ENCODE data around the gene ENTR1. TPM values are rescaled to one million over a fixed set of nuclear protein-coding genes. Genes with fewer than 3 reads are reported as not detected.

Gene ENTR1
- total and polyA plus RNA-seq, 2 of the 4 experiments (the other 2 are of a cell fraction): 14.5 to 37.3 TPM

- peak overlapping the region; percentile 92 for H3K23ac ChIP-seq (ENCODE audit: low read depth, low read length)
- in situ Hi-C loops (cut with MboI; ENCODE audit: low sequenced_read_pairs): no loop called here
- peak overlapping the region; percentile 85 for H3K14ac ChIP-seq (replicated peaks; ENCODE audit: low read depth, low read length)
- H2AK5ac ChIP-seq (ENCODE audit: low read depth, low read length): peak overlapping the region; percentile 66
- no peaks in the 10 kb centered on the region for H3K9me3 ChIP-seq (ENCODE audit: control insufficient read depth, insufficient read depth, low read length)
- no peaks in the 10 kb centered on the region for H3K27me3 ChIP-seq (ENCODE audit: control insufficient read depth, insufficient read depth, low read length)
- peak overlapping the region; percentile 61; the same call in 1 of the 2 replicates for H3K4ac ChIP-seq (ENCODE audit: low read depth, low read length)
- H2BK120ac ChIP-seq (ENCODE audit: low read depth, low read length): no peak overlapping the region
- peaks cover 8% of the 10 kb centered on the region; the same call in 1 of the 2 replicates for H3K9me1 ChIP-seq (ENCODE audit: insufficient read depth, low read length)
- no peak overlapping the region for H3K18ac ChIP-seq (ENCODE audit: low read depth, low read length)
- peak overlapping the region; percentile 73 for H3K27ac ChIP-seq (ENCODE audit: insufficient read depth, low read length)
- dilution Hi-C loops (cut with HindIII; ENCODE audit: low sequenced_read_pairs, unreplicated experiment): no loop called here
- H2AFZ ChIP-seq (replicated peaks; ENCODE audit: low read length, poor library complexity): peak overlapping the region; percentile 93
- peak overlapping the region in 1 of 2 experiments; percentile 11; a peak in 2 of 4 replicates for H4K8ac ChIP-seq (ENCODE audit: low read depth in 2 of 2, low read length in 2 of 2)
- DNase-seq (peak; percentile 36), ATAC-seq (ENCODE audit: low read depth) (no peak)
- peaks cover 41% of the 10 kb centered on the region for H3K36me3 ChIP-seq (ENCODE audit: control insufficient read depth, insufficient read depth, low read length)
- BruUV-seq (replicated peaks): no TSS peak
- no peak overlapping the region for H4K91ac ChIP-seq (ENCODE audit: insufficient read depth, low read depth, low read length)
- intact Hi-C loops (cut with micrococcal nuclease): loop anchor here (2.0 kb wide), 1 partner anchor 45 kb away; the partner anchor contains the start of gene SEC16A
- 20% methylated on average over 8 of the region's 37 CpGs; no CpG with 5 or more reads in 1 of the 2 experiments for WGBS, 2 experiments (ENCODE audit: extremely low coverage in 2 of 2, insufficient read length in 1 of 2)
- peak overlapping the region; percentile 99 for H2AK9ac ChIP-seq (replicated peaks; ENCODE audit: low read depth, low read length, poor library complexity)
- no peak overlapping the region for H2BK15ac ChIP-seq (ENCODE audit: low read depth, low read length)
- H3K4me1 ChIP-seq (ENCODE audit: control insufficient read depth, insufficient read depth, low read length): peaks cover 7% of the 10 kb centered on the region
- no peak overlapping the region for H4K5ac ChIP-seq (ENCODE audit: low read depth, low read length)
- peak overlapping the region; percentile 90 for H3K4me3 ChIP-seq (ENCODE audit: insufficient read depth, low read depth, low read length)
- no peak overlapping the region for H2BK20ac ChIP-seq (ENCODE audit: low read depth, low read length)
- H3K9ac ChIP-seq (ENCODE audit: low read depth, low read length): peak overlapping the region; percentile 89
- peaks cover 71% of the 10 kb centered on the region for H4K20me1 ChIP-seq (ENCODE audit: insufficient read depth, low read length)
- H3K79me1 ChIP-seq (ENCODE audit: low read depth in 1 of 2, low read length in 2 of 2): peaks cover 6 to 70% of the 10 kb centered on the region in 2 experiments
- H2BK5ac ChIP-seq (ENCODE audit: low read depth, low read length, poor library complexity, severe bottlenecking): no peak overlapping the region
- peak overlapping the region; percentile 87 for H3K4me2 ChIP-seq (ENCODE audit: low read depth, low read length)
- ChIA-PET POLR2A (ENCODE audit: unreplicated experiment) (no interaction called here), CTCF (interaction anchor here (1.1 kb wide), 1 partner anchor 36 kb away, joined by 3 read pairs; no protein-coding TSS in a partner anchor)
- no peak overlapping the region for H3K56ac ChIP-seq (ENCODE audit: extremely low read depth, insufficient read depth, low read length)
- no peak for TF ChIP-seq NFE2L2 (IDR thresholded peaks at IDR 0.05; ENCODE audit: low read depth, low read length)
- no peak for TF ChIP-seq SMC3 (IDR thresholded peaks at IDR 0.05; ENCODE audit: low read depth, low read length)
- no peak for TF ChIP-seq RCOR1 (IDR thresholded peaks at IDR 0.05; ENCODE audit: insufficient replicate concordance, low read length)
- no peak for TF ChIP-seq CTCF (conservative IDR thresholded peaks at IDR 0.05; ENCODE audit: low read depth, low read length)
- TF ChIP-seq POLR2A (IDR thresholded peaks at IDR 0.05; ENCODE audit: low read depth, low read length): no peak
- no peak for TF ChIP-seq USF2 (IDR thresholded peaks at IDR 0.05; ENCODE audit: low read depth, low read length)
- TF ChIP-seq MAZ (IDR thresholded peaks at IDR 0.05; ENCODE audit: borderline replicate concordance, low read depth, low read length): no peak
- TF ChIP-seq MXI1 (IDR thresholded peaks at IDR 0.05; ENCODE audit: borderline replicate concordance, low read depth, low read length): no peak
- TF ChIP-seq RAD21 (IDR thresholded peaks at IDR 0.05; ENCODE audit: low read length): no peak
- no peak for TF ChIP-seq CEBPB (IDR thresholded peaks at IDR 0.05; ENCODE audit: low read depth, low read length)
- TF ChIP-seq FOS (IDR thresholded peaks at IDR 0.05; ENCODE audit: low read depth, low read length): no peak
- no peak for TF ChIP-seq RFX5 (IDR thresholded peaks at IDR 0.05; ENCODE audit: low read depth, low read length)
- TF ChIP-seq MAFK (IDR thresholded peaks at IDR 0.05; ENCODE audit: low read depth, low read length): no peak
- no peak for TF ChIP-seq ELK1 (IDR thresholded peaks at IDR 0.05; ENCODE audit: borderline replicate concordance, low read depth, low read length)
- TF ChIP-seq CHD1 (IDR thresholded peaks at IDR 0.05; ENCODE audit: low read depth, low read length): no peak
Observed at GRCh38 chr9:136437839-136438547, 27.6 kb upstream of the ENTR1 start.

Data from IMR-90 (cell line).